GM21723 (cell line): ENCODE data around the gene GAD1.

Experiments used
- ATAC-seq: cut with Tn5 transposase; IDR thresholded peaks from one replicate; pipeline ENCODE4 v1.9.1; 2021; ENCODE audit warnings: mild to moderate bottlenecking, moderate library complexity; ENCODE audit not compliant: unreplicated experiment

The GAD1 gene

DNA sequence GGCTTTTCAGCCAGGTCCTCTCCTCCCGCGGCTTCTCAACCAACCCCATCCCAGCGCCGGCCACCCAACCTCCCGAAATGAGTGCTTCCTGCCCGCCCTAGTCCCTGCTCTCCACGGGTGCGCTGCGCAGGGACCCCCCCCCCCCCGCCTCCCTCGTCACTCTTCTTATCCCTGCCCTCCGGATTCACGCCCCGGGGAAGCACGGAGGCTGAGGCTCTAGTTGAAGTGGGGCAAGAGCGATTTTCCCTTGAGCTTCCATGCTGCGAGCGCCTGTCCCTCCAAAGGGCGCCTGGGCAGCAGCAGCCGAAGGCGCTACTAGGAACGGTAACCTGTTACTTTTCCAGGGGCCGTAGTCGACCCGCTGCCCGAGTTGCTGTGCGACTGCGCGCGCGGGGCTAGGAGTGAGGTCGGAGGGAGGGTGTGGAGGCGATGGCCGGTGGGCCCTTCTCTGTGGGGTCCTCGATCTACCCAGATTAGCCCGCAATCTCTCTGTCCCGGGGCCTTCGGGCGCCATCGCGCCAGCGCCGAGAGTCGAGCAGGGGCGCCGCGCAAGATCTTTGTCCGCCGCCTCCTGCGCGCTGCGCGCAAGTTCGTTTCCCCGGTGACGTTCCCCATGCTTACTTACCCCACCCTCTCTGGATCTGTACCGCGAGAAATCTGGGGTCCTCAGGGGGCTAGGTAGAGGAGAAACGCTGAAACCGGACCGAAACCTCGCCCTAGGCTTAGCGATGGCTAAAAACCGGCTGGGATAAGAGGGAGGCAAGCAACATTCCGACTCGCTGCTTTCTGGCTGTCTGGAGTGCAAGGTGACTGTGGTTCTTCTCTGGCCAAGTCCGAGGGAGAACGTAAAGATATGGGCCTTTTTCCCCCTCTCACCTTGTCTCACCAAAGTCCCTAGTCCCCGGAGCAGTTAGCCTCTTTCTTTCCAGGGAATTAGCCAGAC, 677 bp downstream of the GAD1 start:
- ATAC-seq = no peak

DNA sequence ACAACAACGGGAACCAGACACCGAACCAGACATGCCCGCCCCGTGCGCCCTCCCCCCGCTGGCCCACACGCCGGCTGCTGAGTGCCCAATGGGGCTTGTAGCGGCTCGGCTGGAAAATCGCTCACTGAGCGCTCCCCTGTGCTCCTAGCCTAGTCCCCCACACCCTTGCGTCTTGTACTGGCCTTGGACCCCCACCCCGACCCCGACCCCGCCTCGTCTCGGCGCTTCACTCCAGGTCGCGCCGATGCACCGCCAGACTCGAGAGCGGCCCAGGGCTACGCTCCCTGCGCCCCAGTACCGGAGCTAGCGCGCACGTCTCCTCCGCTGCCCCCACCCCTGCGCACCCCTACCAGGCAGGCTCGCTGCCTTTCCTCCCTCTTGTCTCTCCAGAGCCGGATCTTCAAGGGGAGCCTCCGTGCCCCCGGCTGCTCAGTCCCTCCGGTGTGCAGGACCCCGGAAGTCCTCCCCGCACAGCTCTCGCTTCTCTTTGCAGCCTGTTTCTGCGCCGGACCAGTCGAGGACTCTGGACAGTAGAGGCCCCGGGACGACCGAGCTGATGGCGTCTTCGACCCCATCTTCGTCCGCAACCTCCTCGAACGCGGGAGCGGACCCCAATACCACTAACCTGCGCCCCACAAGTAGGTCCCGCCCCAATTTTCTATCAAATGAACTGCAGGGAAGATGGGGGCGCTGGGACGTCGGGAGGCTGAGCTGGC, 1.5 kb downstream of the GAD1 start:
- no peak for ATAC-seq

DNA sequence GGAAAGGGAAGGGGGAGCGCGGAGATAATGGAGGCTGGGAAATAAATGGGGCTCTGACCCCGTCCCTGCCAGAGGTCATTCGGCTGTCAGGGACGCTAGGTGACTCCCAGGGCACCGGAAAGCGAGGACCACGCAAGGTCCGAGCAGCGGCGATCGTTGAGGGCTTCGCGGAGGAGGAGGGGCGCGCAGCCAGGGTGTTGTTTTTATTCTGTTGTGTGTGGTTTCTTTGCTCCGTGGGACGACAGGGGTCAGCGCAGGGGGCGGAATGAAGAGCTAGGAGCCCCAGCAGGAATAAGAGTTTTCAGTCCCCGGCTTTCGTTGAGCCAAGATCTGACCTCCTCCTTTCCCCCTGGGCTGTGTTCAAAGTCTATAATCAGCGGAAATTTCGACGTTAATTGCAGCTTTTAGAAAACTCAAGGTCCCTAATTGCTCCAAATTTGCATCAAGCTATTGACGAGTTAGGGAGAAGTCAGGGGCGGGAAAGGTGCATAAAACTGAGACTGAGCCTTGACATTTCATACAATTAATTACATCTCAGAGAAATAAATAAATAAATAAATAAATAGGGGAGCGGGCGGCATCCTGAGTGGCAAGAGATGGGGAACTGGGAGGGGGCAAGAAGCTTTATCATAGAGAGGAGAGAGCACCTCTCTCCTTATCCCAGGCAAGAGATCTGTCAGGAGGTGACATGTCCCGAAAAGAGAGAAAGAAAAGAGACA, 2.2 kb downstream of the GAD1 start:
- ATAC-seq = no peak

DNA sequence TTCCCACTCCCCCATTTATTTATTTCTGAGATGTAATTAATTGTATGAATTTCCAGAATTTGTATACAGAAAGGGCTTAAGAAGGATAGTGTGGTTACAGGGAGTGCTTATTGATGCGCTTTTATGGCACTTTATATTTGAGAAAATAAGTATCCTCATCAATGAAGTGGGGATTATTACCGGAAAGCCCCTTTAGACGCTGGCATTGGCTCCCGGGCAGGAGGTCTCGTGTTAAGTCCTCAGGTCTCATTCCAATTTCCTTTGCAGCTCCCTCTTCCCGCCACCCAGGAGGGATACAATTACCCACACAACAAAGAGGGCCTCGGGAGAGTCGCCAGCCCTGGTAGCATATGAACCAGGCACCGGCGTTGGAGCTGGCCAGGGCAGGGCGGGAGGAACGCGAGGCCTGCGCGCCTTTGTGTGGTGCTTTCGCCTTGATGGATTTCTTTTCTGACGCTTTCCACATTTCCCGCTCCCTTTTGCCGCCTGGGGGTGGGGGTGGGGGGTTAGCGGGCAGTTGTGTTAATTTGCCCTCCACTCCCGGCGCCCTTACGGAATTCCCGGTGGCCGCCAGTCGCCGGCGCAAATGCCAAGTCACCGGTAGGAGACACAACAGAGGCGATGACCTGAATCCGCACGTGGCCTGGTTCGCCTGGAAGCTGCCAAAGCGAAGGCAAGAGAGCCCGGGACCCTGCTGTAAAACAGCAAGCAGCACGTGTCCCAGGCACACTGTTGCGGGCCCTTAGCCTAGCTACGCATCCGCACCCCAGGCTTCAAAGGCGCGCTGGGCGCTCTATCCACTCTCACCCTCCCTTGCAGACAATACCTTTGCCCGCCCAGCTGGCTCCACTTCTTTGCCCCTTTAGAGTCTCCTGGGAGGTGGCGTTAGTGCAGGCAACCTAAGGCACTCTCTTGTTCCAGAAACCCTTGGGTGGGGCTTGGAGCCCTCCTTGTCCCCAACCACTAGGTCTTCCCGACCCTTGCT, 3.3 kb downstream of the GAD1 start:
- no peak for ATAC-seq

DNA sequence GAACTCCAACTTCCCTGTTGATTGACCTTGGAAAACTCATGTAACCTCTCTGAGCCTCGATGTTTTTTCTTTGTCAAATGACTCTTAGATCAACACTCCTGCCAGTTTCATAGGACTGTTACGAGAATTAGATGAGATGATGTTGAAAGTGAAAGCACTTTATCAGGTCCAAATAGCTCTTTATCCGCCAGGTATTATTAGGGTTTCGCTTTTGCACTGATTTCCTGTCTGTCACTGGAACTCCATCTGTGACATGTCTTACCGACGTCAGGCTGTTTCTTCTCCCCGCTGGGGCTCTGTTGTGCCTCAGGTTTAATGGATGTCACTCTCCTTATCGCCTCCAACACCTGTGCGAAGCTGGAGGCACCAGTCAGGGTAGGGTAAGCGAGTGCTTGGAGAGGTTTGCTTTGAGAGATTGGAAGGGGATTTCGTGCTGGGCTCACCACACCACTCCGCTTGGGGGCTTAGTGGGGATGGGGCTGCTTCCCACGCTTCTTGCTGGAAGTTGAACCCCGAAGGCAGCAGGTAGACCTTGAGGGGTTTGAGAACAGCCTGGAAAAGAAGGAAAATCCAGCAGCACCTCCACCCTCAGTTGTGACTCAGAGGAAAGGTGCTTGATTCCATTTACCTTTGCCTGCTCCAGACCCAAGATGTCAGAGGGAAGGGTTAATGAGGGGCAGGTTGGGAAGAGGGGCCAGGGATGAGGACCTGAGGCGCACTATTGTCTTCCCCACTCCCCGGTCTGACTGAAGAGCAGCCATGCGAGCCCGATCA, 4.3 kb downstream of the GAD1 start:
- no peak for ATAC-seq

DNA sequence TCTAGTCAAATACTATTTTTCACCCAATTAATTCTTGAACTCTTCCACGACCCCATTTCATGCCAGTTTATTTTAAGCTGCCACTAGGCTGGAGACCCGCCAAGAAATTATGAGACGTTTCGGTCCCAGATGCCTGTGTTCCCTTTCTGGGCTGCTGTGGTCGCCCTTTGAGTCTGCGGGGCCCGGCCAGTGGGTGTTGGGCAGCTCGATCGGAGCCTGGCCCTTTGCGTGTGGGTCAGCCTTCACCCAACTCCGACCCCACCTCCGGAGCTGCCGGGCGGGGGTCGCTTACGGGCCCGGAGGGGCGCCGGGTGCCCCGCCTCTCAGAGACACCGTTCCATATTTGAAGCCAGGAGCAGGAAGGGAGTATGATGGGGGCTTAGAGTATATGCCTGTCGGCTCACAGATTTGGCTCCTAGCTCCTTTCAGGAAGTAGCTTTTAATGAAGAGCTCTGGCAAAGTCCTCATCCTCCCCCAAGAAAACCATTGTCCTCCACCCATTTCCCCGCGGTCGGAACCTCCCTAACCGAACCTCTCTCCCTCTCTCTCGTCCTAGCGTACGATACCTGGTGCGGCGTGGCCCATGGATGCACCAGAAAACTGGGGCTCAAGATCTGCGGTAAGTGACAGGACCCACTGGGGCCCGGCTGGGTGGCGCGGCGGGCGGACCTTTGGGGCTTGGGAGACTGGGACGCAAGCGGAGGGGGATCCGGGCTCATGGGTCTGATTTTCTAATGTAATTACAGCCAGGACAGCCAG, 5.0 kb downstream of the GAD1 start:
- no peak for ATAC-seq

DNA sequence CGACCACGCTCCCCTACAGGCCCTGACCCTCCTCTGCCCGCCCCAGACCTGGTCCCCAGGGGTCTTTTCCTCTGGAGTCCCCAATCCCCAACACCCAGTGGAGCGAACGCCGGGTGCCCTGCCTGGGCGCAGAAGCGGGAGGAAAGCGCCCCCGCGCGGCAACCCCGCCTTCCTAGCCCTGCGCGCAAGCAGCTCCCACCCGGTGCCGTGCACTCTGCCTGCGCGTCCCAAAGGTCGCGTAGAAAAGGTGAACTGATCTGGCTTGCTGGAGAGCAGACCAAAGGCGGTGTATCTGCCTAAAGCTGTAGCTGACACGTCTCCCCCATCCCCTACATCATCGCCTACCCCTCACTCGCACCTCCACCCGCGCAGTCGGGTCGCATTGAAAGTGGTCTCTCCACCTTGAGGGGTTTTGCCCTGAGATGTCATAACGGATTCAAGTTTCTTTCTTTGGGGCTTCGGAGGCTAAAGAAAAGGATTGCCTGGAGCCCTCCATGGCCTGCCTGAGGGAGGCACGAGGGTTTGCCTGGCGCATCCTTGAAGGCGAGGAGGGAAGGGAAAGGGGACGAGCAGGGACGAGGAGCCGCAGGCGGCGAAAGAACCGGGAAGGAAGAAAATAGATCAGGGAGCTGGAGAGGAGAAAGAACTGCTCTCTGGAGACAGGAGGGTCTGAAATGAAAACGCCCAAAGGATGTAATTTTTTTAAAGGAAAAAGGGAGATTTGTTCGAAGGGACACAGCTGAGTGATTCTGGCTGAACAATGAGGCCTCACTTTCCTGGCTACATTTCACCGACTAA, 5.8 kb downstream of the GAD1 start:
- no peak for ATAC-seq

DNA sequence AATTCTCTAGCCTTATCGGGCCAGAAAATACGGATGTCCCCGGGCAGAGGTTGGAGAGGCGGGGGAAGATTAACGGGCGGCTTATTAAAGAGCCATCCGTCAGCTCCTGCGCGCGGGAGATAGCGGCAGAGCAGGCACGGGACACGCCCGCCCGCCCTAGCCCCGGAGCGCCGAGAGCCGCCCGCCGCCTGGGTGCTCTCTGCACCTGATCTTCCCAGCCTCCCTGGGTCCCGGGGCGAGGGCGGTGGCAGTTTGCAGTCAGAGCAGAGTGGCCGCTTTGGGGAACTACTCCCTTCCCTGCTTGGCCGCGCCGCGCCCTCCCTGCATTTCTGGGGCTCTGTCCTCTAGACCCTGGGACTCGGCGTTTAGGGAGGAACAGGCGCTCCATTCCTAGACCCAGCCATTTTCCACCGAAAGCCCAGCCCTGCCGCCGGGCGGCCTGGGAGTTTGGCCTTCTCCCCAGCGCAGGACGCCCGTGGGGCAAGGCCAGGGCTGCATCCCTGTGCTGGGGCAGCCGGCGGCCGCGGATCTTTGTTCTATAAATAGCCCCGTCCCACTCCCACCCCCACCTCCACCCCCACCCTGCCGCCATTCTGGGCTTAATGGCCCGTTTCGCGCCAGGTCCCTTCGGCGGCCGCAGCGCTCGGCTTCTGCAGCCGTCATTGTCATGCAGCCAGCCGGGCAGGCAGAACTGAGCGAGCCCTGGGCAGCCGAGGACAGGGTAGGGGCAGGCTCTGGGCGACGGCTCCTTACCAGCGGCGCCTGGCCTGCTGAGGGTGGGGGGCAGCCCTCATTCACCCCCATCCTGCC, 6.6 kb downstream of the GAD1 start:
- ATAC-seq = no peak

DNA sequence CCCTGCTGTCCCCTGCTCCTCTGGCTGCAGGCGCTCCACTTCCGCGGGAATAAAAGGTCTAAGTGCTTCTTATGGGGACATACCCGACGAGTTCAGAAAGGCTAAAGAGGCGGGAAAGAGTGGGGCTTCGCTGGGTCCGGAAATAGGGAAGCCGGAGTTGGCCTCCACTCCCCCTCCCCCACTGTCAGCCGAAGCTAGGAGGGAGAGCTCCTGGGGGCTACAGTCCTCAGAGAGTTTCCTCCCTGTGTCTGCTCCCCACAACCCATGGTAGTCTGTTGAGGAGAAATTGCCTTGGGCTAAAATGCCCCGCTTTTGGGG, 7.2 kb downstream of the GAD1 start:
- no peak for ATAC-seq

DNA sequence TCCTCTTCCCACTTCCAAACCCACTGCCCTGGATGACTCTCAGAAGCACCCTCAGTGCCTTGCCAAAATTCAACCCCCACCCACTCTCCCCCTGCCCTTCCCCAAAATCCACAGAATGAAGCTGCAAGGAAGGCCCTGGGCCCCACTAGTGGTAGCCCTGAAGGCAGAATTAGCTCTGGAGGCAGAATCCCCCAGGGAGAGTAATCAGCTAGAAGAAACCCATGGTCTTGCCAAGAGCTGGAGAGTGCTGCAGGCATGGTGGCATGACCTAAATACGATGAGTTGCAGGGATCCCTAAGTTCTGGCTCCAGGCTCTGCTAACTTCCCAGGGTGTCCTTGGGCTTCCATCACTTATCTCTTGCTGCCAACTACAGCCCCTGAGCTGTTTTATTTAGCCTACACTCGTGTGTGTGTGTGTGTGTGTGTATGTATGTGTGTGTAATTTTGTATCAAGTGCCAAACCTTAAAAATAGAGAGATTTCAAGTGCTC, 7.9 kb downstream of the GAD1 start:
- no peak for ATAC-seq

DNA sequence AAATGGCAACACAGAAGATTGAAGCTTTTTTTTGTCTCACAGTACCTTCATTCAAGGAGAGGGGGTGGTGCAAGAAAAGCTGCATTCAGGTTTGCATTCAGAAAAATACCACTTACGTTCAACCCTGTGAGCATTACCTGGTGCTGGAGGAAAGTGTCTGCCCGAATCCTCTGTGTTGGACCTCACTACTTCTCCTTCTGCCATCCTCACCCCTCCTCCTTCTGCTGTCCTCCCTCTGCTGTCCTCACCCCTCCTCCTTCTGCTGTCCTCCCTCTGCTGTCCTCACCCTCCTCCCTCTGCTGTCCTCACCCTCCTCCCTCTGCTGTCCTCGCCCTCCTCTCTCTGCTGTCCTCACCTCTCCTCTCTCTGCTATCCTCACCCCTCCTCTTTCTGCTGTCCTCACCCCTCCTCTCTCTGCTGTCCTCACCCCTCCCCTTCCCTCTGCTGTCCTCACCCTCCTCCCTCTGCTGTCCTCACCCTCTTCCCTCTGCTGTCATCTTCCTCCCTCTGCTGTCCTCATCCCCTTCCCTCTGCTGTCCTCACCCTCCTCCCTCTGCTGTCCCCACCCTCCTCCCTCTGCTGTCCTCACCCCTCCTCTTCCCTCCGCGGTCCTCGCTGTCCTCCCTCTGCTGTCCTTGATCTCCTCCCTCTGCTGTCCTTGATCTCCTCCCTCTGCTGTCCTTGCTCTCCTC, 11.3 kb downstream of the GAD1 start:
- no peak for ATAC-seq

DNA sequence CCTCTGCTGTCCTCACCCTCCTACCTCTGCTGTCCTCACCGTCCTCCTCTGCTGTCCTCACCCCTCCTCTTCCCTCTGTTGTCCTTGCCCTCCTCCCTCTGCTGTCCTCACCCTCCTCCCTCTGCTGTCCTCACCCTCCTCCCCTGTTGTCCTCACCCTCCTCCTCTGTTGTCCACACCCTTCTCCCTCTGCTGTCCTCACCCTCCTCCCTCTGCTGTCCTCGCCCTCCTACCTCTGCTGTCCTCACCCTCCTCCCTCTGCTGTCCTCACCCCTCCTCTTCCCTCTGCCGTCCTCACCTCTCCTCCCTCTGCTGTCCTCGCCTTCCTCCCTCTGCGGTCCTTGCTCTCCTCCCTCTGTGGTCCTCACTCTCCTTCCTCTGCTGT, 11.8 kb downstream of the GAD1 start:
- no peak for ATAC-seq

DNA sequence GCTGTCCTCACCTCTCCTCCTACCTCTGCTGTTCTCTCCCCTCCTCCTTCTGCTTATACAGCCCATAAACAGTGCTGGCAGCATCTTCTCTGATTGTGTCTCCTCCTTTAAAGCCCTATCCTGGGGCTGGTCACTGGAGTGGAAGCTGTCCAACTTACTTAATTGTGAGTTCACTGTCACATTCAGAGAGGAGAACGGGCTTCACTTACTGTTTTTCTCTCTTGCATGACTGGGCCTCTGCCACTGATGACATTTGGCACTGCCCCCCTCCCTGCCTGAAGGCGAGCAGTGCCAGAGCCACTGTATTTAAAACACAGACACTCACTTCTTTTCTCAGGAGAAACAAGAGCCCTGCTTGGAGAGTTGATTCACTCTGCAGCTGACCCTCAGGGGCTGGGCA, 12.3 kb downstream of the GAD1 start:
- ATAC-seq = no peak

DNA sequence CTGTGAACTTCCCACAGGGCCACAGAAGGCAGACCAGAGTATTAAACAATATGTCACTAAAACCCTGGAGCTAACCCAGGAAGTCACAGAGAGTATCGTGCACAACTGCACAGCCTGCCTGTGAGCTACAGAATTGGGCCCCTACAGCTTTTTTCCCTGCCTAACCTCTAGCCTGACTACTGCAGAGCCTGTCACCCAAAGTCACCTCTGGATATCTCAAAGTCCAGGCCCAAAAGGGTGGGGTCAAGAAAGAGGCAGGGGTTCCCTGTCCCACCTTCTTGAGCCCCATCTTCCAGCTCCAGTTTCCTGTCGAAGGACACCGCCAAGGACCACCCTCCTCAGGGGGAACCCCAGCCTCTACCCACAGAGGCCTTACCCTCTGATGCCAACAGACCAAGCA, 13.5 kb downstream of the GAD1 start:
- ATAC-seq = no peak

DNA sequence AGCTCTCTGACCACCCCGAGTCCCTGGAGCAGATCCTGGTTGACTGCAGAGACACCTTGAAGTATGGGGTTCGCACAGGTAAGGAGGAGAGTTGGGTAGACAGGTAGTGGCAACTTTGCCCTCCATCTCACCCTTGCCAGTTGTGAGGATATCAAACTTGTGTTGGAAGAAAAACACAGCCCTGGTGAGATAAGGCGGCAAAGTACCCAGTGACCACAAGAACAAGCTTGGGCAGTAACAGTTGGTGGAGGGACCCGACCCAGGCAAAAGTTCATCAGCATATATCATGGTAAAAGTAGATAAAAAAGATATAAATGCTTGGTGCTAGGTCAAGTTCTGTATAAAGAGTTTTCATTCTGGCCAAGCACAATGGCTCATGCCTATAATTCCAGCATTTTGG, 14.4 kb downstream of the GAD1 start:
- no peak for ATAC-seq

DNA sequence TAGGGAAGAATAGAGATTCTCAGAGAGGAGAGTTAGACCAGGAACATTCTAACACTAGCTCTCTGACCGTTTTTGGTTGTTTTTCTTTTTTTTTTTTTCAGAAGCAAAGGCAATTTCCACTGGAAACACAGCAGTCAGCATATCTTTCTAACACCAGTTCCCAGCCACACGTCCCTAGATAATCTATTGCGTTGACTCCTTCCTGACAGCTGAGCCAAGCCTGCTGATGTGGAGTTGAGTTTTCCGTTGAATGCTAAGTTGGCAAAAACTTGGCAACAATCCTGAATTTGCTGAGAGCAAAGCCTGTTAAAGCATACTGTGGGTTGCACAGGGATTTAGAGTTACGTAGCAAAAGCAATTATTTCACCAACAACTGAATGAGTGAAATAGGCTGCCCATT, 19.3 kb downstream of the GAD1 start:
- ATAC-seq = no peak

DNA sequence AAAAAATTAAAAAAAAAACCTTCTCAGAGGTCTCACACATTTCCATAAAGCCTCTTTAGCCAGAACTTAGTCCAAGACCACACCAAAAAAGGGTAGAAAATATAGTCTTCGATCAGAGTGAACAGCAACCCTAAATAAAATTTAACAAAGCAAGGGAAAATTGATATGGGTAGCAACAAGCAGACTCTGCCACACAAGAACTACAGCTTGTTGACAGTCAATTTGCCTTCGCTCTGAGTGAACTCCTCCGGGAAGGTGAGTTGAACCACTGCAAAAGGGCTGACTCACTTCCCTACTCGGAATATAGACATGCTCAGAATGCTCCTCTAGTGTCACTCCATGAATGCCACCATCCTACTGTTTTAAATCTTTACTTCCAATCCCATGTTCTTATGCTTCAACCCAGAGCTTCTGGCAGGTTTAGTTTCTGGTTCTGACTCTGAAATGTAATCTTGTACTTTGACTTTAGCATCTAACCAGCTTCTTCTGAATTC, 24.1 kb downstream of the GAD1 start:
- no peak for ATAC-seq
